NCI-H146 treated with DMSO at 0.1 percent for 48 hours (cell line): ENCODE measurements around the gene UROC1.

Experiments
- DNase-seq: peaks from one replicate; lab custom pipeline; 2025; ENCODE audit not compliant: unreplicated experiment; lab: John Stamatoyannopoulos, UW

UROC1 gene

DNA sequence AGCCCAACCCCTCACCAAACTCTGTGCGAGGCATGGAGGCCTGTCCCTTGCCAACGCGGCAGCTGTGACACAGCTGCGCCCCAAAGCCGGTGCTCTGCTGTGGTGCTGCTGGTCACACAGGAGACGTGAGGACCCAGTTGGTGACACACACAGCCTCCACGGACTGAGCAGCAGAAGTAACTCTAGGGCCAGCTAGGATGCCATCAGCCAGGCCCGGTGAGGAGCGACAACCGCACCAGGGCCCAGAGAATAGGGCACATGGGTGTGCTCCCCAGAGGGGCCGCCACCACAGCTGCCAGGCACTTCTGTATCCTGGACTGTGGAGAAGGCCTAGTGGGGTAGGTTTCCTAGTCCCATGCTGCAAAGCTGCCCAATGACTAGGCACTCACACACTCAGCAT lies 52.6 kb downstream of the UROC1 start:
- no peak for DNase-seq

DNA sequence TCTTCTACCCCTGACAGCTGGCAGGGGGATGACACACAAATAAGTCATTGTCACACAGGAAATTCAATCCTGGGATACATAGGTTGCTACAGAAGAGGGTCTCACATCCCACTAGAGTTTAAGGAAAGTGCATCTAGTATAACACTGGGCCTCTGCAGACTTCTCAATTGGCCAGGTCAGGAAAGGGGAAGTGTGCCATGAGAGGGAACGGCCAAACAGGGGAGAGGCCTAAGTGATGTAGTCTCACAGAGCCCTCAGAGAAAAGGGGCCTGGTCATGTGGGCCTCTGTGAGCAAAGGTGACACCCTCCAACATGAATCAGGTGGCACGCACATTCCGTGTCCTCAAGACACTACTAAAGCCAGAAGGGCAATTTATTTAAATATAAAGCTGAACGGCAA lies 53.1 kb downstream of the UROC1 start:
- DNase-seq = no peak

DNA sequence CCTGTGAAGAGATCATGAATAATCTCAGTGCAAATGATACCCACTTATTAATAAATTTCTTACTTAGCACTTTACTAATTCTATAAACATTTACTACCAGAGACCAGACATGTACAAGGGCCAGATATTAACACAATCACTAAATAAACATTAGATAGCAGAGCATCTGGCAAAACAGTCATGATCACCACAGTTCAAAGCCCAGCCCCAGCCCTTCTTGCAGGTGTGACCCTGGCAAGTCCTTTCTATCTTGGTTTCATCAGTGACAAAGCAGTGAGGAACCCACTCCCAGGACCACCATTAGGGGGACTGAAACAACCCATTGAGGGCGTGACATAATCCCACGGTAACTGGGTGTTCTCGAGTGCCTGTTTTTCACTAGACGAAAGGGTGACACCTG lies 53.5 kb downstream of the UROC1 start:
- DNase-seq = no peak

DNA sequence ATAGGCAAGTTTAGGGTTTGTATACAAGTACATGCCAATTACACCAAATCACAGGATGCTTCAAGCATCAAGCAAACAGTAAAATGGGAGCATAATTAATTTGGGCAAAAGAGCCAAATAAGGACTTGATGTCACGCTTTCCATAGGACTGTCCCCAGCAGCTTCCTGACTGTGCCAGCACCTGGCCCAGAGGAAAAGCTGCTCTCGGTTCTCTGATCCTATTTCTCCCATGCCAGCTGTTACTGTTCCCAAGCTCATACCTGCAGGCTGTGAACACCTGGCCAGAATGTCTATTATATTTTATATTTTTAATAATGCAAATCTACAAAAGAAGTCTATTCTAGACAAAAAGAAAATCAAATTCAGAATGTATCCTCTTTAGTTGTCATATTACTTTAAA lies 54.1 kb downstream of the UROC1 start:
- no peak for DNase-seq

DNA sequence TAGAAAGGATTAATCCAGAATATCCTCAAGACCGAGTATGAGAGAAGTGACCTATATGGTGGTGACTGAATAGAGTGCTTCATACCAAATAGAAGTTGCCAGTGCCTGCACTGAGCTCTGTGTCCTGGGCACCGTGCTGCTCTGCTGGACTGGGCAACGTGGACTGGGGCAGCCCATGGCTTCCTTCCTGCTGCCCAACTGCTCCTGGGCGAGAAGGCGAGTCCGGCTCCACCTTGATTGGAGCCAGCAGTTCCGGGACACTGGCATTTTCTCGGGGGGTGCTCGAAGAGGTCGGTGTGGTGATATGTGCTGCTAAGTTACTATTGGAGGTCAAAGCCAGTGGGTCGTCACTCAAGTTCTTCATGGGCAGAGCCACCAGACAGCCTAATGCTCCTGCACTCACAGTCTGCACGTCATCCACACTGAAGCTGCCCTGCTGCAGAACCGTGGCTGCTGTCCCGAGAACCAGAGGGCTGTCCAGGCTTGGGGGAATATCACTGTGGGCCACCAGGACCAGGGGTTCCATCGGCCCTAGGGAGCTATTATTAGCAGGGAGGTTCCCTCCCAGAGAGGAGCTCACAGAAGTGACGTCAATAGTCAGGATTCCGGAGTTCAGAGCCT lies 56.0 kb downstream of the UROC1 start:
- no peak for DNase-seq

DNA sequence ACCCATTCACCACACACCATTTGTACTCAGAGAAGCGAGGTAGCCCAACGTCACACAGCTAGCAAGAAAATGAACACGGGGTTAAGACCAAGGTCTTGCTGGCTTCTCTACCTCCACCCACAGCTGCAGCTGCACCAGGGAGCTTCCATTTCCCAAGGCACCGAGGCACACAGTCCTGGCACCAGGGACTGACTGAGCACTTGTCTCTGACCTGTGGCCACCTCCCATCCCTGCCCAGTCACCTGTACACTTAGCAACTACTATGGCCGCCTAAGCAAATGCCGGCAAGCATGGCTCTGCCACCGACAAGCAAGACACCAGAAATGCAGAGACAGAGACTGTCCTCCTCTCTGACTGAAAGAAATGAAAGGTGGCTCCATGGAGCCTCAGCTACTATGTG lies 57.2 kb downstream of the UROC1 start:
- DNase-seq = no peak

DNA sequence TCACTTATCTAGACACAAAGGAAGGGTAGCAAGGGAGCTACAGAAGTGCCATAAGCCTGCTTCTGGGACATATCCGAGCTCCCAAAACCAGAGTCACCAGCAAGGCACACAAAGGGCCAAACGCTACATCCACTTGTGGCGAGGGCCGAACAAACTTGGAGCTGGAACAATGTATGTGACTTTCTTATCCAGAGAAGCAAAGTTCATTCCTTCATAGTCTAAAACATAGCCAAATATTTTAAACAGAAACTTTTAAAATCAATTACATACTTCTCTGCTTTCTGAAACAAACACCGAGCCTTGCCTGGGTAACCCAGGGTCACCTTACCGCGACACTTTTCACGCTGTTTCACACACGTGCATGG lies 57.8 kb downstream of the UROC1 start:
- DNase-seq = no peak

DNA sequence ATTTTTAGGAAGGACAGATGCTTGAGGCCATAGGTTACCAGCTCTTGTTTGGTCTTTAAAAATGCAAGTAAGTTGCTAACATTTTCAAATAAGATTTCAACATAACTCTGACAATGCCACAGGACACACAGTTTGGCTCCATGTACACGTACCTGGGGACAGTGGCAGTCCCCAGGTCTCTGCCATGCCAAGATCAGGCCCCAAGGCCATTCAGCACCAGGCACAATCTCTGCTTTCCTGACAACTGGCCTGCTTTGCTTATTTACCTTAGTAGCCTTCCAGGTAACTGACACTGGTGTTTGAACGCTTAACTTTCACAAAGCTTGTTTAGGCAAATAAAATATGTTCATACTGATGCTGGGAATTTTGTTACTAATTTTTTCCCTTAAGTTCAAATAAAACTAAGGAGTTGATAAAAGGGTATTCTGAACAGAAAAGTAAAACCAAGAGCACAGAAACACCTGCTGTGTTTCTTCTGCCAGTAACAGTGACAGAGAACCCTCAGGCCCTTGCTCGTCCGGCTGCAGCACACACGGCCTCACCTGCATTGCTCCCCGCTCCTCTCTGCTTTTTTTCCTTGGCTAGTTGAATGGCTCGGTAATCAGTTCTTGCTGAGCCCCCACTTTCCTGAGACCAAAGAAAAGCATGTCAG lies 58.3 kb downstream of the UROC1 start:
- DNase-seq = no peak

DNA sequence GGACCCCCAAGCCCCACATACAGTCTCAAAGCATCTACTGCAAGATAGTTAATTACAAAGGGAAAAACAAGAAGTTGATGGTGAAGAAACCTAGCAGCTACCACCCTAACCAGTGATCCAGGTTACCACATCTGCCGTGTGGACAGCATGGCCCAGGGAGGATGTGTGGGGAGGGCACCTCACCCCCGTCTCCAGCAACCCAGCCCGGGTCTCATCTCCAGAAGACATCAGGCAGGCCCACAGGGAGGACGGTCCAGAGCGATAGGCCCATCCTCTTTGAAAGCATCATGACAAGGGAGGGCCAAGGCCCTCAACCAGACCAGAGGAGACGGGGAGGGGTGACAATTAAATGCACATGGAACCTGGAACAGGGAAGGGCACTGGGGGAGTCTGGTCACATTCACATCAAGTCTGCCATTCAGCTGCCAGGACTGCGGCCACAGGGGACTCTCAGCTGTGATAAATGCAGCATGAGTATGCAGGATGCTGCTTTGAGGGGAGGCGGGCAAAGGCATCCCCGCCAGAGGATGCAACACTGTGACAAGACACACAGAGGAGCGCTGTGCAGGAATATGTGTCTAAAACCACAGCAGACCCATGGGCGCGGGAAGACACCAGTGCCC lies 60.7 kb downstream of the UROC1 start:
- DNase-seq = no peak

DNA sequence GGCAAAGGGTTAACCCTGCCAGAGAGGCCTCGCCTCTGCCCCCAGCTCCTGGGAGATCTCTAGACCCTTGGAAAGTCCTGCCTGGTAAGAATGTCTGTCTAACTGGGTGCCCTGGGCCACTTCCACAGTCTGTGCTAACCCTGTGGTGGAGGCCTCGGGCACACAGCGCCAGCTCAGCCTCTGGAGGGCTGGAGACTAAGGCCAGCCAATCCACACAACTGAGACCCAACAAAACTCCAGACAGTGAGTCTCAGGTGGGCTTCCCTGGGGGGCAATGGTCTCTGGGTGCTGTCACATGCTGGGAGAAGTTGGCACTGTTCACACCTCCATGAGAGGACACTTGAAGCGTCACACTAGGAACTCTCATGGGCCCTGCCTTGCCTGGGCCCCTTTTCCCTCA lies 61.4 kb downstream of the UROC1 start:
- no peak for DNase-seq

DNA sequence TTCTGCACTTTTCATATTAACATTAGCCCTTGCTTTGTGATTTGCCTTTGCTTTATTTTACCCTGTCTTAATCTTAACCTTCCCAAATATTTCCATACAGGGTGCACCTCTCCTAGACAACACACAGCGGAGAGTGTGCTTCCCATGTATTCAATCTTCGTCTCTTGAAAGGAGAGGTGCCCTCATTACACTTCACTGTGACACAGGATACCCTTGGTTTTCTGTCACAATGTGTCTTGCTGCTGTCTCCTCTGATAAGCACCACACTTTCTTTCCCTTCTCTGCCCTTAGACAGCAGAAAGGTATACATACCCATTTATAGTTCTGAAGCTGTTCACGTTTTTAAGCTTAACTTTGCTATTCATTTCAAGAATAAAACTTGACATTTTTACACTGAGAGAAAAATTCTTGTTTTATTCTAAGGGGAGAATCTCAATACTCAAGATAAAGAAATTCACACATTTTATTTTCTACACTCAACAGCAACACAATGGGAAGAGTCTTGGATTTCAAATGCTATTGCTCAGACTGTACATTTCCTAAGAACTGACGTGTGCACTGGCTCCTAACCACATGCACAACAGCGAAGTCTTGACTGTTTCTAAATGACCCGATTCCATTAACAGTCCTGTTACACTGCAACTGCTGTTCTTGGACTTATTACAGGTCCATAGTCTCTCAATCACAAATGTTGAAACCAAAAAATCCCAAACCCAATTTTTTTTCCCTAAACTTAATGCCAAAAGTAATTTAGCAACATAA lies 63.0 kb downstream of the UROC1 start:
- DNase-seq = no peak

DNA sequence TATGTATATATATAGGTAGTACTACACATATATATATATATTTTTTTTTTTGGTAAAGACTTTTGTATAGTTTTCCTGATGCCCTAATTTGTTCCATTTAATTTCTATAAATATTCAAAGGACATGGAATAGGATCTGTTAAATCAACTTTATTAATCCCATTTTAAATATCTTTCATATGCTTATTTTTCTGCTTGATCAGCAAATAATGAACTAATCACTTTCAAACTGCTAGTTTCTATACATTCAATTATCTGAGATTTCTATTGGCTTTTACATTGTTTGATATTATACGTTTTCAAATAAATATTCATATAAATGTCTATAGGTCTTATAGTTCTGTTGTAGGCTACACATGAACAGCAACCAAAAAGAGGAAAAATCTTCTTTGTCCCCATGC lies 63.5 kb downstream of the UROC1 start:
- no peak for DNase-seq

DNA sequence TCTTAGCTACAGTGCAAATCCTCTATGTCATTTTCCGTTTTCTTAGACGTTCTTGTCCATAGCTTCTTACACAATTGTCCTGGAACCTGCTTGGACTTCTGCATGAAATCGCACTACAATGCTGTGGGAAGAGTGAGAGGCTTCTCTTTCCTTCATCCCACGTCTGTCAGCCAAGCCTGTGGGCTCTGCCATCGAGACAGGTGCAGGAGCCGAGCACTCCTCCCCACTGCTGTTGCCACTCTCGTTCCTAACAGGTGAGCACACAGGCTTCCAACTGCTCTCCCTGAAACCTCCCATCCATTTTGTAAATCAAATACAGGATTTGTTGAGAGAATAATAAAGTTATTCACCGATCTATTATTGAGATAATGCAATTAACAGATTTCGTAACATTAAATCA lies 65.4 kb downstream of the UROC1 start:
- no peak for DNase-seq

DNA sequence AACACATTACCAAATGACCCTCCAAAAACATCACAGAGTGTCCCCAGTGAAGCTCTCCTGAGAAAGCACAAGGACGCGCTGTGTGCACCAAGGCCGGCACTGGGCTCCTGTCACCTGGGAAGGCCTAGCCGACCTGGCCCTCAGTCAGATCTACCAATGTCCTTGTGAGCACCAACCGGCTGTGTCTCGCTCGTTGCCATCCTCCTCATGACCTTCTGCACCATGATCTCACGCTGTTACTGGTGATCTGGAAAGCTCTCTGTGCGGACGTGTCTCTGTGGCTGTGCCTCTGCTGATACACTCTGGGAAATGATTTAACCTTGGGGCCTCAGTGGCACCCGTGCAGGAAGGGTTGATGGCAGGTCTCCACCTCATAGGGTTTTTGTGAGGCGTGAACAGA lies 66.1 kb downstream of the UROC1 start:
- DNase-seq = no peak

DNA sequence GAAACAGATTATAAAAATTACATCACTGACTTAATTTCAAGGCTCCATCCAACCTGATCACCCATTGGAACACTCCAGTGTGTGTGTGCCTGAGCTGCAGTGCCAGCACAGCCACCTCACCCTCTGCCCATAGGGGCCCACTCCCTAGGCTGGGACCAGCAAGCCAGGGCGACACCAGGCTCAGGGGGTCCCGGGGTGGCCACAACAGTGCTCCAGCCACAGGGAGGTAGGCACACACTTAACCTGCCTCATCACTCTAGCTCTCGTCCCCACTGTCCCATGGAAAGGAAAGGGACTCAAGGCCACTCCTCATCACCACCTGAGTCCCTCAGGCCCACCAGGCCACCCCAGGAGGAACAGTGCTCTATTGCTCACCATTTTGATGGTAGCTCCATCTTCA lies 66.8 kb downstream of the UROC1 start:
- DNase-seq = no peak

DNA sequence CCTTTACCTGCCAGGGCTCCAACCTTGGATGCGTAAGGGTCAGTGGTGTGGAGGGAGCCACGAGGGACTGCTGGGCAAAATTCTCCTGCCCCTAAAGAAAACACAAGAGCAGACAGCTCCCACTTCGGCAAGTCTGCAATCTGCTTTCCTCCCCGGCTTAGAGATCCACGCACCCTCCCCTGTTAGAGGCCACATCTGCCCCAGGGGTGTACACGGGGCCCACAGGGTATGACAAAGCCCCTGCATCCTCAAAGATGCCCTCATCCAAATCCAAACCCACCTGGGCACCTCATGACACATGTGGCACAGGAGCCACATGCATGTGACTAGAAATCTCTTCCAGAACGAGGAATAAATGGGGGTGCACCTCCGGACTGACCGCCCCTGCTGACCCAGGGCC lies 67.4 kb downstream of the UROC1 start:
- no peak for DNase-seq

DNA sequence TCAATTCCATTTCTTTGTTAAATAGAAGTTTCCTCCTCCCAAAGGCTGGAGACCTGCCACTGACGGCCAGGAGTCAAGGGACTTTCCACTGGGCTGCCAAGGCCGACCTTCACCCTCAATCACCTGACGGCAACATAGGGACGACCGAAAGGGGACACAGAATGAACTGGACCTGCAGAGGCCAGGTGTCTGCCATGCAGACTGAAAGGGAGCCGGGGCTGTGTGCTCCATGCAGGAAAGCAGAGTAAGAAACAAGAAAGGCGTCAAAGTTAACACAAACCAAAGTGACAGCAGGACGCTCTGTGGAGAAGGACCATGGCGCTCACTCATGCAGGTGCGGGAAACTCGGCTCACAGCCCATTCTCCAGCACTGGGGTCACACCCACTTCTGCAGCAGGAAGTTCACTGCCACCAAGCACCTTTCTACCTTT lies 67.9 kb downstream of the UROC1 start:
- DNase-seq = no peak

DNA sequence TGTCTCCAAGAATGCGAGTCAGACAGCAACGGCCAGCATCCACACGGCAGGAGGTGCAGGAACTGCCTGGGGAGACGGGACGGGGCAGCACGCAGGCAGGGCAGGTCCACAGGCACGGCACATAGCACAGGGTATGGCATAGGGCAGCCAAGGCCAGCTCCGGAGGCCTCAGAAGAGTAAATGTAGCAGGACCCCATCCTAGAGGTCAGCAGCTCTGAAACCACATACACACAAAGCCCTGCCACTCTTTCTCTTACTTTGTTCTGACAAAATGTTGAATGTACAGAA lies 68.7 kb downstream of the UROC1 start:
- no peak for DNase-seq

DNA sequence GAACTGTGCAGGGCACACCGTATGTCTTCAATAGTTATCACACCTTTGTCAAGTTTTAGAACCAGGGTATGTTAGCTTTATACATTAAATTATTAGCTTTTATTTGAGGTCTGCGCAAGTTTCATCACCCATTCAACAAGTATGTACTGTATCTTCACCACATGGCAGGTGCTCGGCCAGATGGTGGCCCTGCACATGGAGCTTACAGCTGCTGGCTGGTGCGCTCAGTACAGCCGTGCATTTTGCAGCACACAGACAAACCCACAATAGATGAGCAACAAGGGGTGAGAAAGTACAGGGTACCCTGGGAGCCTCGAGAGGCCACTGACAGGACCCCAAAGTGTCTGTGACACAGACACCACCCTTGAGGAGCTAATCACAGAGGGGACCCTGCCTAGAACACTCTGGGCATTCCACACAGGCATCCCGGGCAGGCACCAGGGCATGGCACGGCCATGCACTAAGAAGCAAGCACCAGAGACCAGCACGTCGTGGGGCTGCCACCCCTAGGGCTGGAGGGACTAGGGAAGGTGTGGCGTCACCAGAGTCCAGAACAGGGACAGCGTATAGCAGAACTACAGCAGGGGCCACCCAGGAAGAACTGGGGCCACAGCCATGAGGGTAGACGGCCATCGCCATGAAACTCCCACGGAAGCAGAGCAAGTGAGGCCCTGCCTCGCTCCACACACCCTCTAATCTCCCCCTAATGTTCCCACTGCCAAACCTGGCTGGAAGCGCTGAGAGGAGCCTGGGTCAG lies 69.3 kb downstream of the UROC1 start:
- no peak for DNase-seq

DNA sequence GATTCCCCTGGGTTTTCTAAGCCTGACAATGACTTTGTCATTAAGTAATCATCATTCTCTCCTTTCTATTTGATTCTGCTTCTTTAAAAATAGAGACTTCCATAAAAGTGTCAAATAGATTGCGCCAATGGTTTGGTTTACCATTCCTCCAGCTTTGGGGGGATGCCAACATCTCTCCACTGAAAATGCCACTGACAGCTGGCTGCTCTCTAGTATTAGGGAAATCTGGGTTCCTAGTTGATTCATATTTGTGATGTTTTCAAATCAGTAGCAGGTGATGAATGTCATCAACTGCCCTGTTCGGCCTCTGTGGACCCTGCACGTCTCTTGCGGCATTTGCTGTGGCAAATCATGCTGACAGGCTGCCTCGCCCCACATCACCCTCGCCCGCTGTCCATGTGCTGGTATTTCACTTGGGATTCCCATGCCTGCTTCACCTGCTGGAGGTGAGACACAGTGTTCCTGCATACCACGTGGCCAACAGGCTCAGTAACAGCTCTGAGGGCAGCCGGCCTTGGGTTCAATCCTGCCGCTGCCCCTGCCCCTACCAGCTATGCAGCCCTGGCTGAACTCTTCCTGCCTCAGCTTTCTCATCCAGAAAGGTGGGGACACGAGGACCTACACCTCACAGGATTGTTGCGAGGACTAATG lies 70.0 kb downstream of the UROC1 start:
- DNase-seq = no peak

DNA sequence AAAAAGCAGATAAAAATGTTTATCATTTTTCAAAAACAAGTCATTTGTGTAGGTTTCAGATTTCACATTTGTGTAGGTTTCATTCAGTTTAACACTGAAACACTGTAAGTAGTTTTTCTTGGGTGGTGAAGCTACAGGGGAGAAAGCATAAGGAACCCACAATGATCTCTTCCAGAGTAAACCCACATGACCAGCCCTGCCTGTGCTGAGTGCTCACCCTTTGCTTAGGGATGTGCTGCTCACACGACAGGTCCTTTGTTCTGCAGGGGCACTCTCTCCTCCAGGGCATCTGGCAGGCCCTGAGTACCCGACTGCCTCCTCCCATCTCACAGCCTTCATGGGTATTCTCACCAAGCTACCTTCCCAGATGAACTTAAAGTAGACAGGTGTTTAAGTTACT lies 70.8 kb downstream of the UROC1 start:
- no peak for DNase-seq
